AG08396 (cell line): ENCODE results near the gene R3HCC1L.
A peak's percentile ranks its signal among the peaks of the same experiment; 100 is the strongest.

Experiments used
- DNase-seq: peaks from one replicate; pipeline ENCODE4 v3.0.0; 2012; ENCODE audit warnings: low spot score, mixed read lengths

R3HCC1L gene

GRCh38 chr10:98231417-98231816 lies 97.0 kb downstream of the R3HCC1L start:
- DNase-seq = no peak

GRCh38 chr10:98235846-98236245 lies 101.4 kb downstream of the R3HCC1L start:
- DNase-seq = no peak

- no peak for DNase-seq
Observed at GRCh38 chr10:98236862-98237261, 102.4 kb downstream of the R3HCC1L start.

GRCh38 chr10:98238391-98238790 lies 103.9 kb downstream of the R3HCC1L start:
- DNase-seq = no peak

GRCh38 chr10:98240524-98240923 lies 106.1 kb downstream of the R3HCC1L start:
- DNase-seq = no peak

- peak; percentile 23 for DNase-seq
Observed at GRCh38 chr10:98242823-98243222, 108.4 kb downstream of the R3HCC1L start.

GRCh38 chr10:98244141-98244540 lies 109.7 kb downstream of the R3HCC1L start:
- DNase-seq = peak; percentile 4

GRCh38 chr10:98244586-98244985 lies 110.1 kb downstream of the R3HCC1L start:
- peak; percentile 4 for DNase-seq

- DNase-seq = peak; percentile 71
Observed at GRCh38 chr10:98246911-98247805, 112.7 kb downstream of the R3HCC1L start.

- no peak for DNase-seq
Observed at GRCh38 chr10:98248018-98248417, 113.6 kb downstream of the R3HCC1L start.

- no peak for DNase-seq
Observed at GRCh38 chr10:98249134-98249533, 114.7 kb downstream of the R3HCC1L start.

- DNase-seq = peak; percentile 1
Observed at GRCh38 chr10:98251399-98251798, 116.9 kb downstream of the R3HCC1L start.

- DNase-seq = no peak
Observed at GRCh38 chr10:98252464-98252863, 118.0 kb downstream of the R3HCC1L start.

GRCh38 chr10:98253499-98253898 lies 119.0 kb downstream of the R3HCC1L start:
- DNase-seq = no peak

GRCh38 chr10:98254234-98254974 lies 119.9 kb downstream of the R3HCC1L start:
- no peak for DNase-seq

GRCh38 chr10:98255146-98255877 lies 120.9 kb downstream of the R3HCC1L start:
- DNase-seq = no peak

GRCh38 chr10:98256692-98257091 lies 122.2 kb downstream of the R3HCC1L start:
- no peak for DNase-seq

- no peak for DNase-seq
Observed at GRCh38 chr10:98257198-98257597, 122.7 kb downstream of the R3HCC1L start.

GRCh38 chr10:98257961-98258360 lies 123.5 kb downstream of the R3HCC1L start:
- no peak for DNase-seq

GRCh38 chr10:98258683-98259454 lies 124.4 kb downstream of the R3HCC1L start:
- DNase-seq = no peak

- no peak for DNase-seq
Observed at GRCh38 chr10:98259606-98260315, 125.3 kb downstream of the R3HCC1L start.
